HAP-1 (cell line): ENCODE measurements around the gene BANK1.

Experiments used
- DNase-seq, 2 experiments: peaks; one replicate each; pipeline ENCODE4 v3.0.0-alpha.2; 2016 to 2020; ENCODE audit warnings: low spot score in 2 of 2
- H3K27me3 ChIP-seq: fragments of 250-450 bp; sonication (Bioruptor Pico); 2 replicates; pipeline ENCODE4 v1.5.1; 2020; ENCODE audit warnings: low read depth, mild to moderate bottlenecking, moderate library complexity
- H3K36me3 ChIP-seq: fragments of 250-450 bp; sonication (Bioruptor Pico); replicated peaks from 2 replicates; pipeline ENCODE4 v1.5.1; 2020; ENCODE audit warnings: mild to moderate bottlenecking
- H3K4me1 ChIP-seq: fragments of 250-450 bp; sonication (Bioruptor Pico); 2 replicates; pipeline ENCODE4 v1.5.1; 2020; ENCODE audit warnings: mild to moderate bottlenecking
- H3K4me3 ChIP-seq: fragments of 250-450 bp; sonication (Bioruptor Pico); 2 replicates; pipeline ENCODE4 v1.5.1; 2020; ENCODE audit warnings: mild to moderate bottlenecking, moderate library complexity
- H3K9me3 ChIP-seq: fragments of 250-450 bp; sonication (Bioruptor Pico); 2 replicates; pipeline ENCODE4 v1.5.1; 2020; ENCODE audit warnings: mild to moderate bottlenecking, moderate library complexity
- in situ Hi-C: fragments of 300-500 bp; cut with MboI; formaldehyde crosslinking; loops from 3 replicates; pipeline ENCODE4 v1.14.3; 2020; ENCODE audit warnings: low sequenced_read_pairs, inconsistent platforms, mixed read lengths

BANK1 gene

GRCh38 chr4:101787701-101788316, 2.7 kb upstream of the BANK1 start:
- no peak for DNase-seq
- Histone ChIP-seq H3K9me3 (no peaks in the 10 kb centered on the region), H3K36me3 (no peaks in the 10 kb centered on the region), H3K4me3 (no peak overlapping the region), H3K27me3 (no peaks in the 10 kb centered on the region), H3K4me1 (peaks cover 18% of the 10 kb centered on the region)
- in situ Hi-C loops = no loop called here

DNA sequence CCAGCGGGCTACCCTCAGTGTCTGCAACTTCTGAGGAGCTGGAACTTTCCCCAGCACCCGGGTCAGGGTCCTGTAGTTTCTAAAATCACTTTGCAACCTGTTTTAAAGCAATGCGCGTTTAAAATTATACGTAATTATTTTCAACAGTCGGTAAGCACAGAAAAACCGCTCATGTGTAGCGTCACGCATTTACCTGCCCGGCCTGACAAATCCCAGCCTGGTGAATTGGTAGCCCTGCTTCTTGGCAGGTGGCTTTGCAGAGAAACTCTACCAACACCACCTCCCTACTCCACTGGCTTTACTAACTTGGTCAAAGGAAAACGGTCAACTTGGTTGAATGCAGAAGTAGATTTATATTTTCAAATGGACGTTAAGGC, 640 bp downstream of the BANK1 start:
- H3K27me3 ChIP-seq = no peaks in the 10 kb centered on the region
- peaks cover 19% of the 10 kb centered on the region for H3K4me1 ChIP-seq
- H3K36me3 ChIP-seq = no peaks in the 10 kb centered on the region
- peak overlapping the region; percentile 30; the same call in 1 of the 2 replicates for H3K4me3 ChIP-seq
- in situ Hi-C loops = no loop called here
- no peak for DNase-seq
- no peaks in the 10 kb centered on the region for H3K9me3 ChIP-seq

DNA sequence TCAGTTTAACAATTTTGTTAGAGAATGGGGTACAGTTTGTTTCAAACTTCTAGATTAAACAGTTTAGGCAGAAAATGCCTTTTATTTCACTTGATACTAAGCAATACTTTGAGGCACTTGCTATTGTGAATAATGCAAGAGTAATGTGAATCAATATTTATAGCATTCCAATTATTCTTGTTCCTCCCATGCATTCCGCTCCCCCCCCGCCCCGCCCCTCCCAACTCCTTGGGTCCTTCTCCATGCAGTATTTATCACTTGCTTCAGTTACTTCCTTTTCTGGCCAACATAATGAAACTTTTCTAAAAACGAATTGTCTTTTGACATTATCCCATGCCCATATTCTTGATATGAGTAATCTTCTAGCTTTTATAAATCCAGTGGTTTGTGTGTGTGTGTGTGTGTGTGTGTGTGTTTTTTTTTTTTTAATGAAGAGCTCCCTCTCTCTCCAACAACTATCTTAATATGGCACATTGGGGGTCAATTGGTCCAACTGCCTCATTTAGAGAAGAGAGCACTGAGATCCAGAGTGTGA, 1.6 kb downstream of the BANK1 start:
- Histone ChIP-seq H3K9me3 (no peaks in the 10 kb centered on the region), H3K4me3 (no peak overlapping the region), H3K27me3 (no peaks in the 10 kb centered on the region), H3K36me3 (no peaks in the 10 kb centered on the region), H3K4me1 (peaks cover 19% of the 10 kb centered on the region)
- in situ Hi-C loops = no loop called here
- DNase-seq = no peak

- H3K9me3 ChIP-seq = no peaks in the 10 kb centered on the region
- H3K36me3 ChIP-seq = no peaks in the 10 kb centered on the region
- no peaks in the 10 kb centered on the region for H3K27me3 ChIP-seq
- in situ Hi-C loops = no loop called here
- DNase-seq = no peak
- H3K4me3 ChIP-seq = no peak overlapping the region
- peaks cover 19% of the 10 kb centered on the region for H3K4me1 ChIP-seq
These were observed 2.9 kb downstream of the BANK1 start for GRCh38 chr4:101793397-101793796.

DNA sequence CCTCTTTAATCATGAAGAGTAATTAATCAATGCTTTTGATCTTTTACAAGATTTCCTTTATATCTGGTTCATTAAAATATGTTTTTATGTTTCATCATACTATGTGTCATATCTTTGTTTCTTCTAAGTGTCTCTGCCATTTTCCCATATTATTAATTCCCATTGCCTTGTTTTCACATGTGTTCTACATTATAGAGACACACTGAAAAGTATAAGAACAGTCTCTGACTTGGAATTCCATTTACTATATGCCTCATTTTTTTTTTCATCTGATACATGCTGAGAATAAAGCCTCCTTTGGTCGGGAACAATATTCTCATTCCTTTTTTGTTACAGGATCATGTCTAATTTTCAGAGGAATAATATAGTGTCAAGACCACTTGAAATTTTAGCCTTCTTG, 4.3 kb downstream of the BANK1 start:
- in situ Hi-C loops = no loop called here
- Histone ChIP-seq H3K36me3 (no peaks in the 10 kb centered on the region), H3K9me3 (no peaks in the 10 kb centered on the region), H3K4me1 (peaks cover 19% of the 10 kb centered on the region), H3K4me3 (no peak overlapping the region), H3K27me3 (no peaks in the 10 kb centered on the region)
- DNase-seq = no peak

DNA sequence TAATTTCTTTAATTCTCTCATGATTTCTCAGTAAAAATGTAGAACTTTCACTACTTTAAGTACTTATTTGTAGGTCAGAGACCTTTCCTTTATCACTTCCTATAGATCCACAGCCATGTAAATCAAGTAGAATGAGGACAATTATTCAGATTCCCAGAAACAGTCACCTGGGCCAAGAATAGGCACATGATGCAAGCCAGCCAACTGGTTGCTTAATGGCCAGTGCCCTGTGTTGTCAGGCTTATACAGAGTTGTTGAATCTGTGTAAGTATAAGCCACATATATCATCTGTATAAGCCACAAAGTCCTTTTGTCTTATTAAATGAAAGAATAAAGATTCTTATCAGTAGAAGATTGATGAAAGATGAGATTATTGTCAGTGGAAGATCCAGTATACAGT, 5.2 kb downstream of the BANK1 start:
- Histone ChIP-seq H3K9me3 (no peaks in the 10 kb centered on the region), H3K4me1 (peaks cover 11% of the 10 kb centered on the region), H3K4me3 (no peak overlapping the region), H3K36me3 (no peaks in the 10 kb centered on the region), H3K27me3 (no peaks in the 10 kb centered on the region)
- DNase-seq = no peak
- in situ Hi-C loops = no loop called here

GRCh38 chr4:101801958-101802357, 11.4 kb downstream of the BANK1 start:
- DNase-seq = no peak
- Histone ChIP-seq H3K27me3 (no peaks in the 10 kb centered on the region), H3K4me1 (no peaks in the 10 kb centered on the region), H3K9me3 (no peaks in the 10 kb centered on the region), H3K4me3 (no peak overlapping the region), H3K36me3 (no peaks in the 10 kb centered on the region)
- in situ Hi-C loops = no loop called here

DNA sequence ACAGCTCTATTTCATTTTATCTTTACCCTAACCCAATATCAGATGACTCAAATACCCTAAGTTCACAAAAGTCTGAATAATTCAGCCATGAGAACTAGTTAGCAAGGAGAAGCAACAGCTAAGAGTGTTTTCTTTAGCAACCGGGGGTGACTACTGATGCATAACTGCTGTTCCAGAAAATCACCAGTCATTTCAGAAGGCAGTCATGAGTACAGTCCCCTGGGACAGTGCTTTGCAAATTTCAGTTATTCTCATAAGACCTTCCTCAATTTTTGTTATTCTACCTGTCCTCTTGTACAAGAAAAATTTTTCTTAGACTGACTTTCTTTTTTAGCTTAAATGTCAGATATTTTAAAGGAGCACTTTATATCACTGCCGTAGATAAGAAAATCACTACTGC, 16.4 kb downstream of the BANK1 start:
- no peaks in the 10 kb centered on the region for H3K27me3 ChIP-seq
- no peaks in the 10 kb centered on the region for H3K4me1 ChIP-seq
- DNase-seq = no peak
- no peaks in the 10 kb centered on the region for H3K9me3 ChIP-seq
- no peak overlapping the region for H3K4me3 ChIP-seq
- in situ Hi-C loops = no loop called here
- no peaks in the 10 kb centered on the region for H3K36me3 ChIP-seq

DNA sequence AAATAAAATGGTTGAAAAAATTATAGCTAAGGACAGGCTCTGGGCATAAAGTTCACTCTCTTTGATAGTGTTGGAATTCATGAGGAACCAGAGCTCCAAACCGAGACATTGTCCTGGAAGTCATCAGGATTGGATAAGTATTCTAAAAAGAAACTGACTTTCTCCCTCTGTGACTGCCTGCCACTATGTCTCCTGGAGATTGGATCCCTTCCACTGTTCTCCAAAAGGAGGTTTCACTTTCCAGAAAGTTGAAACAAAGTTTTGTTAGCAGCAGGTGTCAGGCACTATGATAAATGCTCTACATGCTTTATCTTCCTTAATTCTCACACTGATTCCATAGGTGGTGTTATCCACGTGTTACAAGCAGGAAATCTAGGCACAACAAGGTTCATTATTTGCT, 16.8 kb downstream of the BANK1 start:
- no peak overlapping the region for H3K4me3 ChIP-seq
- H3K27me3 ChIP-seq = no peaks in the 10 kb centered on the region
- H3K9me3 ChIP-seq = no peaks in the 10 kb centered on the region
- H3K4me1 ChIP-seq = no peaks in the 10 kb centered on the region
- no peaks in the 10 kb centered on the region for H3K36me3 ChIP-seq
- no peak for DNase-seq
- in situ Hi-C loops = no loop called here

DNA sequence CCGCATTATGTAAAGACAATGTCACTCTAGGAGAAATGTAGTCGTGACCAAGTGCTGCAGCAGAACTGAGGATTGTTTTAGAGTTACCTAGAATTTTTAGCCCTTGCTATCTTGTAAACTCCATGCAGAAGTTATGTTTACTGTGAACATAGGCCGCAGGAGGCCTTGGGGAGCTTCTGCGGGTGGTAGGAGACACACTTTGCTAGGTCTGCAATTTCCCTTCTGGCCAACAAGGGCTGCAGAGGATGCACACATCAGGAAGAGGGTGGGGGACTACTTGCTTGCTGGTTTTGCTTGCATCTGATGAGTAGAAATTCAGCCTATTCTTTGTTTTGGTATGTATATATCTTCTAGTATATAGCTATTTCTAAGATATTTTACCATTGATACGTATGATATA, 23.1 kb downstream of the BANK1 start:
- no peak for DNase-seq
- H3K36me3 ChIP-seq = no peaks in the 10 kb centered on the region
- no peaks in the 10 kb centered on the region for H3K27me3 ChIP-seq
- in situ Hi-C loops = no loop called here
- H3K4me3 ChIP-seq = no peak overlapping the region
- H3K4me1 ChIP-seq = no peaks in the 10 kb centered on the region
- H3K9me3 ChIP-seq = no peaks in the 10 kb centered on the region

GRCh38 chr4:101818362-101818761, 27.8 kb downstream of the BANK1 start:
- DNase-seq = no peak
- H3K27me3 ChIP-seq = no peaks in the 10 kb centered on the region

GRCh38 chr4:101823864-101824263, 33.3 kb downstream of the BANK1 start:
- no peak for DNase-seq
- Histone ChIP-seq H3K4me3 (no peak overlapping the region), H3K36me3 (no peaks in the 10 kb centered on the region)

More at GRCh38 chr4:101818362-101818761, 27.8 kb downstream of the BANK1 start:
- Histone ChIP-seq H3K4me3 (no peak overlapping the region), H3K4me1 (0 out of 2 replicates have a peak, but pooled peaks cover 2% of the 10 kb centered on the region), H3K36me3 (no peaks in the 10 kb centered on the region), H3K9me3 (no peaks in the 10 kb centered on the region)
- in situ Hi-C loops = no loop called here

GRCh38 chr4:101824500-101824899, 34.0 kb downstream of the BANK1 start:
- no peaks in the 10 kb centered on the region for H3K9me3 ChIP-seq
- in situ Hi-C loops = no loop called here
- H3K36me3 ChIP-seq = no peaks in the 10 kb centered on the region
- no peak for DNase-seq
- H3K4me1 ChIP-seq = peaks cover 6% of the 10 kb centered on the region; the same call in 1 of the 2 replicates
- no peak overlapping the region for H3K4me3 ChIP-seq
- H3K27me3 ChIP-seq = no peaks in the 10 kb centered on the region

More at GRCh38 chr4:101823864-101824263, 33.3 kb downstream of the BANK1 start:
- peaks cover 6% of the 10 kb centered on the region; the same call in 1 of the 2 replicates for H3K4me1 ChIP-seq
- H3K9me3 ChIP-seq = no peaks in the 10 kb centered on the region
- in situ Hi-C loops = no loop called here
- H3K27me3 ChIP-seq = no peaks in the 10 kb centered on the region

DNA sequence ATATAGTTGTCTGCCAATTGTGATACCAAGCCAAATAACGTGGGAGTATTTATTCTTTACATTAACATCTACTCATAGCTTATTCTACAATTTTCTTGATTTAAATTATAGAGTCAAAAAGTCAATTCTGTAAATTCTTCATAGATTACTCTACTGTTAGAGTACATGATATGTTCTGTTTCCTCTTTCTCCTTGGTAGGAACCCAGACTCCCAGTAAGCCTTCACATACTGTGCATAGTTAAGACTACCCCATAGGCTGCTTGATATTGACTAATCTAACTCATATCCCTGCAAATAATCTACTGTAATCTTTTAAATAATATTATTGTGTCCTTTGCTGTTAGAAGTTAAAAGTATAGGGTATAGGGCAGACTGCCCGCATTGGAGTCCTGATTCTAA, 35.4 kb downstream of the BANK1 start:
- H3K4me3 ChIP-seq = no peak overlapping the region
- no peaks in the 10 kb centered on the region for H3K36me3 ChIP-seq
- no peaks in the 10 kb centered on the region for H3K27me3 ChIP-seq
- no peak for DNase-seq
- in situ Hi-C loops = no loop called here
- peaks cover 6% of the 10 kb centered on the region; the same call in 1 of the 2 replicates for H3K4me1 ChIP-seq
- no peaks in the 10 kb centered on the region for H3K9me3 ChIP-seq

GRCh38 chr4:101831816-101832215, 41.3 kb downstream of the BANK1 start:
- H3K27me3 ChIP-seq = no peaks in the 10 kb centered on the region
- no peaks in the 10 kb centered on the region for H3K36me3 ChIP-seq
- no peaks in the 10 kb centered on the region for H3K9me3 ChIP-seq
- peaks cover 8% of the 10 kb centered on the region for H3K4me1 ChIP-seq
- in situ Hi-C loops = no loop called here
- no peak overlapping the region for H3K4me3 ChIP-seq
- peak; percentile 28 to 79 for DNase-seq
